ENCODE data around the gene TMEM185A.
"Not testable (repeated sequence)": the region's sequence is repeated elsewhere in the genome, so short reads cannot be mapped to it uniquely, and the experiment has no call there.

TMEM185A gene

GRCh38 chrX:149569770-149570169, 61.8 kb downstream of the TMEM185A start:
- DNase-seq (ENCODE audit: insufficient read length) (no peak), FAIRE-seq (peak; percentile 70)
- TF ChIP-seq TAF1 (IDR thresholded peaks at IDR 0.05; ENCODE audit: borderline replicate concordance, low read depth, low read length): no peak
- no peak for TF ChIP-seq POLR2AphosphoS5 (IDR thresholded peaks at IDR 0.05; ENCODE audit: low read depth, low read length)
- no peak for TF ChIP-seq POLR2A (IDR thresholded peaks at IDR 0.05; ENCODE audit: low read depth, low read length)

GRCh38 chrX:149568701-149569296, 62.8 kb downstream of the TMEM185A start:
- no peak for FAIRE-seq
- no peak for DNase-seq (ENCODE audit: insufficient read length)
- TF ChIP-seq POLR2AphosphoS5 (IDR thresholded peaks at IDR 0.05; ENCODE audit: low read depth, low read length) (no peak), POLR2A (IDR thresholded peaks at IDR 0.05; ENCODE audit: low read depth, low read length) (no peak), TAF1 (IDR thresholded peaks at IDR 0.05; ENCODE audit: borderline replicate concordance, low read depth, low read length) (no peak)

- TF ChIP-seq TAF1 (IDR thresholded peaks at IDR 0.05; ENCODE audit: borderline replicate concordance, low read depth, low read length): no peak
- no peak for TF ChIP-seq POLR2AphosphoS5 (IDR thresholded peaks at IDR 0.05; ENCODE audit: low read depth, low read length)
- no peak for TF ChIP-seq POLR2A (IDR thresholded peaks at IDR 0.05; ENCODE audit: low read depth, low read length)
- DNase-seq (ENCODE audit: insufficient read length) (no peak), FAIRE-seq (no peak)
Measured at GRCh38 chrX:149567621-149568417, 63.8 kb downstream of the TMEM185A start.

DNA sequence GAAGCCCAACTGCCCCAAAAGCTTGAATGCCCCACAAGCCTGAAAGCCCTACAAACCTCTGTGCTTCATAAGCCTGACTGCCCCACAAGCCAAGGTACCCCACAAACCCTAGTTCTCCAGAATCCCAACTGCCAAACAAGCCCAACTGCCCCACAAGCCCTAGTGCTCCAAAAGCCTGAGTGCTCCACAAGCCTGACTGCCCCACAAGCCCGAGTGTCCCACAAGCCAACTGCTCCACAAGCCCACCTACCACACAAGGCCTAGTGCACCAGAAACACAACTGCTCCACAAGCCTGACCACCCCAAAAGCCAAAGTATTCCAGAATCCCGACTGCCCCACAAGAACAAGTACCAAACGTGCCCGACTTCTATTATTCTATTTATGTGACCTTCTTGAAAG, 68.2 kb downstream of the TMEM185A start:
- FAIRE-seq (no peak), DNase-seq (ENCODE audit: insufficient read length) (no peak)
- no peak for TF ChIP-seq POLR2A (IDR thresholded peaks at IDR 0.05; ENCODE audit: low read depth, low read length)
- no peak for TF ChIP-seq TAF1 (IDR thresholded peaks at IDR 0.05; ENCODE audit: borderline replicate concordance, low read depth, low read length)
- no peak for TF ChIP-seq POLR2AphosphoS5 (IDR thresholded peaks at IDR 0.05; ENCODE audit: low read depth, low read length)

DNA sequence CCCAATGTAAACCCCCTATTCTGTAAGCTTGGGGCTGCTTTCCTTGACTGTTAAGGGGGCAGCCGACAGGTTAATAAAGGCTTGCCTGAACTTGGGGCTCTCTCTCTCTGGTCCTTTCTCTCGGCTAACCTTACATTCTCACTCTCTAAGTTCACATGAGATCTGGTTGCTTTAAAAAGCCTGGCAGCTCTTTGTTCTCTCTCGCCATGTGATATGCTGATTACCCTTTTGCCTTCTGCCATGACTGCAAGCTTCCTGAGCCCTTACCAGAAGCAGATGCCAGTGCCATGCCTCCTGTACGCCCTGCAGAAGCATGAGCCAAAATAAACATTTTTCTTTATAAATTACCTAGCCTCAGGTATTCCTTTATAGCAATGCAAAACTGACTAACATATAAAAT, 76.3 kb downstream of the TMEM185A start:
- not testable (repeated sequence) for DNase-seq (ENCODE audit: insufficient read length); FAIRE-seq

GRCh38 chrX:149551939-149552248, 79.7 kb downstream of the TMEM185A start:
- DNase-seq (ENCODE audit: insufficient read length): not testable (repeated sequence)
- FAIRE-seq: peak; percentile 5

GRCh38 chrX:149551245-149551938, 80.2 kb downstream of the TMEM185A start:
- DNase-seq (ENCODE audit: insufficient read length): not testable (repeated sequence)
- peak; percentile 58 for FAIRE-seq

DNA sequence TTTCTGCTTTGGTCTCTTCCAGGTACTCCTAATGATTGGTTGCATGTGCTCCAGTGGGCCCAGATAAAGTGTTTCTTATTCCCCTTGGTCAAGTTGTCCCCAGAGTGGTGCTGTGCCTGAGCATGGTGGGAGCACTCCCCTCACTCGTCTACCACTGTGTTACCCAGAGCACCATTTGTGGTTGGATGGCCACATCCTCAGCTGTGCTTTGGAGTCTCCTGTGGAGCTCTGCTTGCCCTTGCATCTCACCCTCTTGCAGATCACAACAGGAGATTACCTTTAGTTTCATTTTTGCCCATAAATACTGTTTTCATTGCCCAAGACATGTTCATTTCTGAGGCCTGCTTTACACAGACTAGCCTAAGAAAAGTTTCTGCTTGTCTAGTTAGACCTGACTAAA, 81.1 kb downstream of the TMEM185A start:
- not testable (repeated sequence) for DNase-seq (ENCODE audit: insufficient read length)
- FAIRE-seq: peak; percentile 84

GRCh38 chrX:149549701-149550100, 81.9 kb downstream of the TMEM185A start, which contains the start of gene HSFX3:
TSS of gene HSFX3 (minus strand) at chrX:149549924. CDS start at chrX:149549852, 72 bp downstream.
- not testable (repeated sequence) for DNase-seq (ENCODE audit: insufficient read length)
- peak; percentile 74 for FAIRE-seq

DNA sequence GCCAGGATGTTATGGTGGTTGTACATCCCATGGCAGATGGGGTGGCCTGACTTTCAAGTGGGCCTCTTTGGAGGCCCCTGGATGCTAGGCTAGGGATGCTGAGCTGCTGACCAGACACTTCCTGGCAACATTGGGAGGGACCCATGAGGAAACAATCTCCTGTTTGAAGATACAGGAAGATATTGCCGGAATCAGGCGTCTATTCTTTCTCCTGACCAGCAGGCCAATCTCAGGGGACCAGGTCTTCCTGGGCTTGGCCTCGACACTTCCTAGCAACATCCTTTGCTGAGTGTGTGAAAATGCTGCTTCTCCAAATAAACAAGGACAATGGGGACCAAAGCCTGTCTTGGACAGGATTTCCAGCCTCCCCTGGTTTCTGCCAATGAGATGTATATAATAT, 83.8 kb downstream of the TMEM185A start:
- FAIRE-seq; DNase-seq (ENCODE audit: insufficient read length): not testable (repeated sequence)

DNA sequence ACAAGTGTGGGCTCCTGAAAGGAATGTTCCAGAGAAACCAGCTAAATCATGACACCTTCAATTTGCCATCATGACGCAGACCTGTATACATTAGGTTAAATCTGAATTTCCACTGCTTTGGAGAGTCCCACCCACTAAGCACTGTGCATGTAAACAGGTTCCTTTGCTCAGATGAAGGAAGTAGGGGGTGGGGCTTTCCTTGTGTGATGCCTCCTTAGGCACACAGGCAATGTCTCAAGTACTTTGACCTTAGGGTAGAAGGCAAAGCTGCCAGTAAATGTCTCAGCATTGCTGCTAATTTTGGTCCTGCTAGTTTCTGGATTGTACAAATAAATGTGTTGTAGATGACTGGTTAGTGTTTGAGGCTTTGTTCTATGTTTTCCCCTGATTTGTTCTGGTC, 84.6 kb downstream of the TMEM185A start:
- peak; percentile 78 for FAIRE-seq
- DNase-seq (ENCODE audit: insufficient read length): not testable (repeated sequence)

Data from GM12892 (cell line).